ENCODE data around the gene PLPP4. TPM values are rescaled to one million over a fixed set of nuclear protein-coding genes. Genes with fewer than 3 reads are reported as not detected.

PLPP4 gene
- total RNA-seq, 1 experiment from 2014 or later = not detected

DNA sequence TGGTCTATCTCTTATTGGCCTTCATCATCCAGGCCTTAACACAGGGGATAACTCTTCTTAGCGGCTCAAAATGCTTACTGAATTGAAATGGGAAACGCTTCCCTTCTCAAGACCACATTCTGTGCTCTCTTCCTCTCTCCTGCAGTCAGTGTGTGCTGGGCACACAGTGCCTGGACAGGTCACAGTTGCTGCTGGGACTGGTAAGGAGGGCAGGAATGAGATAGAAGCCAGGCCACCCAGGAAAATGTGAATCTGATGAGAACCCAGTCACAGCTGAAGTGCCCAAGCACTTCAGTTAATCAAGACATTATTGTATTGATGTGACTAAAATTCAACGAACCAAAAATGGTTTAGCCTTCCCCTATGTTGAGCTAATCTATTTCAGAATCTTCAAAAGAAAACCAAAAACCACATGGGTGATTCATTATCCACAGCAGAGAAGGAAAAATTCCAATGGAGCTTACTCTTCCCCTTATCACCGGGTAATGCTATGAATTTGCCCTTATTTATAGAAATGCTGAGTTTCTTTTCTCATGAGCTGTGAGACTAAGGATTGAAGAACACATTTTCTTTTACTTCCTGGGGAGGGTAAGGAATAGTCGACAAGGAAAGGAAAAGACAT, 41.2 kb upstream of the PLPP4 start:
- H3K23ac ChIP-seq (ENCODE audit: insufficient read length, low read depth, low read length) = no peak overlapping the region
- H3K4me1 ChIP-seq (ENCODE audit: insufficient read depth, low read length) = no peaks in the 10 kb centered on the region
- H4K20me1 ChIP-seq (ENCODE audit: control insufficient read depth, insufficient read depth, insufficient read length) = no peaks in the 10 kb centered on the region
- WGBS (ENCODE audit: extremely low coverage, insufficient read length, low lambda C conversion rate) = no CpG with 5 or more reads among the region's 5 CpGs
- no peak overlapping the region for H4K91ac ChIP-seq (ENCODE audit: insufficient read length, low read depth, low read length)
- H2BK15ac ChIP-seq (ENCODE audit: low read depth, low read length) = no peak overlapping the region
- H3T11ph ChIP-seq (ENCODE audit: low read length) = no peak overlapping the region
- no peaks in the 10 kb centered on the region for H3K9me3 ChIP-seq (ENCODE audit: control insufficient read depth, low read depth, low read length)
- no peaks in the 10 kb centered on the region for H3K23me2 ChIP-seq (ENCODE audit: insufficient read length, low read depth, low read length, poor library complexity, severe bottlenecking)
- no peak overlapping the region for H3K9ac ChIP-seq (ENCODE audit: extremely low read depth, insufficient read length, low read length)
- no peak overlapping the region for H2BK5ac ChIP-seq (ENCODE audit: insufficient read length, low read length)
- TF ChIP-seq, protein P1, sequence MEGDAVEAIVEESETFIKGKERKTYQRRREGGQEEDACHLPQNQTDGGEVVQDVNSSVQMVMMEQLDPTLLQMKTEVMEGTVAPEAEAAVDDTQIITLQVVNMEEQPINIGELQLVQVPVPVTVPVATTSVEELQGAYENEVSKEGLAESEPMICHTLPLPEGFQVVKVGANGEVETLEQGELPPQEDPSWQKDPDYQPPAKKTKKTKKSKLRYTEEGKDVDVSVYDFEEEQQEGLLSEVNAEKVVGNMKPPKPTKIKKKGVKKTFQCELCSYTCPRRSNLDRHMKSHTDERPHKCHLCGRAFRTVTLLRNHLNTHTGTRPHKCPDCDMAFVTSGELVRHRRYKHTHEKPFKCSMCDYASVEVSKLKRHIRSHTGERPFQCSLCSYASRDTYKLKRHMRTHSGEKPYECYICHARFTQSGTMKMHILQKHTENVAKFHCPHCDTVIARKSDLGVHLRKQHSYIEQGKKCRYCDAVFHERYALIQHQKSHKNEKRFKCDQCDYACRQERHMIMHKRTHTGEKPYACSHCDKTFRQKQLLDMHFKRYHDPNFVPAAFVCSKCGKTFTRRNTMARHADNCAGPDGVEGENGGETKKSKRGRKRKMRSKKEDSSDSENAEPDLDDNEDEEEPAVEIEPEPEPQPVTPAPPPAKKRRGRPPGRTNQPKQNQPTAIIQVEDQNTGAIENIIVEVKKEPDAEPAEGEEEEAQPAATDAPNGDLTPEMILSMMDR (conservative IDR thresholded peaks at IDR 0.05) = no peak
- no peak overlapping the region for H2BK20ac ChIP-seq (ENCODE audit: low read depth, low read length, poor library complexity, severe bottlenecking)
- no peaks in the 10 kb centered on the region for H3K79me2 ChIP-seq (ENCODE audit: insufficient read depth, low read length)
- no peak overlapping the region for H4K8ac ChIP-seq (replicated peaks; ENCODE audit: insufficient read length, low read depth, low read length)
- no peak overlapping the region for H3K18ac ChIP-seq (ENCODE audit: insufficient read length, low read depth, low read length)
- H3K79me1 ChIP-seq (ENCODE audit: insufficient read depth, low read depth, low read length, poor library complexity, severe bottlenecking) = no peaks in the 10 kb centered on the region
- no peaks in the 10 kb centered on the region for H3K36me3 Mint-ChIP-seq (ENCODE audit: insufficient read depth in 1 of 3, low read depth in 3 of 3)
- H3K9me3 Mint-ChIP-seq = no peaks in the 10 kb centered on the region; a peak in 1 of 5 replicates
- no peak overlapping the region; a peak in 1 of 7 replicates for H3K27ac Mint-ChIP-seq
- no peak overlapping the region for H3K4ac ChIP-seq (ENCODE audit: low read depth, low read length)
- H3K14ac ChIP-seq (ENCODE audit: insufficient read depth, low read length) = no peak overlapping the region
- H2BK12ac ChIP-seq (ENCODE audit: insufficient read length, low read depth, low read length) = no peak overlapping the region
- no peak overlapping the region for H2AK5ac ChIP-seq (ENCODE audit: insufficient read length, low read length)
- peaks cover 1% of the 10 kb centered on the region for H3K27me3 Mint-ChIP-seq (ENCODE audit: low read depth)
- no peak overlapping the region for H3K4me2 ChIP-seq (ENCODE audit: insufficient read depth, insufficient read length, low read length)
- no peak overlapping the region for H3K27ac ChIP-seq (ENCODE audit: insufficient read length, low read depth, low read length)
- DNase-seq = no peak
- H3K4me1 Mint-ChIP-seq = peaks cover 0 to 3% of the 10 kb centered on the region in 2 experiments; a peak in 1 of 4 replicates
- H4K5ac ChIP-seq (ENCODE audit: insufficient read length, low read depth, low read length) = no peak overlapping the region
- H2BK120ac ChIP-seq (ENCODE audit: low read depth, low read length, poor library complexity, severe bottlenecking) = no peak overlapping the region
- no peak overlapping the region for H3K56ac ChIP-seq (ENCODE audit: insufficient read length, low read depth, low read length)
- H3K27me3 ChIP-seq (ENCODE audit: insufficient read depth, low read length) = no peaks in the 10 kb centered on the region
- H3K4me3 Mint-ChIP-seq = no peak overlapping the region
- no peak overlapping the region for H2AFZ ChIP-seq (ENCODE audit: low read length)

Data from H9 (cell line).